Keratinocyte (primary cell): ENCODE results near the gene GARRE1.

Experiments used
- EZH2 ChIP-seq: IDR thresholded peaks from one replicate; pipeline ENCODE4 v1.6.1; 2012; ENCODE audit warnings: inconsistent platforms, mild to moderate bottlenecking, low read length, moderate library complexity
- TF ChIP-seq, protein P1 (sequence below), 3 experiments: IDR thresholded peaks in 1 of 3; conservative IDR thresholded peaks in 1 of 3; optimal IDR thresholded peaks in 1 of 3; 2 replicates in 2 of 3; 3 replicates in 1 of 3; pipeline versions ENCODE3 to v1.5.1; 2011; ENCODE audit warnings: low read length in 3 of 3, mild to moderate bottlenecking in 3 of 3, moderate library complexity in 2 of 3, control low read depth in 1 of 3, inconsistent platforms in 1 of 3; ENCODE audit not compliant: insufficient read depth in 2 of 3; ENCODE audit errors: extremely low read depth in 1 of 3

DNA sequence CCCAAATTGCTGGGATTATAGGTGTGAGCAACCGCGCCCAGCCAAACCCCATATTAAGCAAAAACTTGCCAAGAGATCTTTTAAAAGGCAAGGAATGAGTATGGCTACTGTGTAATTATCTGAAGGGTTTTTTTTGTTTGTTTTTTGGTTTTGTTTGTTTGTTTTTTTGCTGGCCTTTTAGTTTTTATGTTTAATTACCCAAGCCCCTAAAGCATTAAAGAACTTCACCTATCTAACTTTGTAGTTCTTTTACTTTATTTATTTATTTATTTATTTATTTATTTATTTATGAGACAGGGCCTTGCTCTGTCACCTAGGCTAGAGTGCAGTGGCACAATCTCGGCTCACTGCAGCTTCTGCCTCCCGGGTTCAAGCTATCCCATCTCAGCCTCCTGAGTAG is 40.3 kb upstream of the GARRE1 start:
- TF ChIP-seq, protein P1, sequence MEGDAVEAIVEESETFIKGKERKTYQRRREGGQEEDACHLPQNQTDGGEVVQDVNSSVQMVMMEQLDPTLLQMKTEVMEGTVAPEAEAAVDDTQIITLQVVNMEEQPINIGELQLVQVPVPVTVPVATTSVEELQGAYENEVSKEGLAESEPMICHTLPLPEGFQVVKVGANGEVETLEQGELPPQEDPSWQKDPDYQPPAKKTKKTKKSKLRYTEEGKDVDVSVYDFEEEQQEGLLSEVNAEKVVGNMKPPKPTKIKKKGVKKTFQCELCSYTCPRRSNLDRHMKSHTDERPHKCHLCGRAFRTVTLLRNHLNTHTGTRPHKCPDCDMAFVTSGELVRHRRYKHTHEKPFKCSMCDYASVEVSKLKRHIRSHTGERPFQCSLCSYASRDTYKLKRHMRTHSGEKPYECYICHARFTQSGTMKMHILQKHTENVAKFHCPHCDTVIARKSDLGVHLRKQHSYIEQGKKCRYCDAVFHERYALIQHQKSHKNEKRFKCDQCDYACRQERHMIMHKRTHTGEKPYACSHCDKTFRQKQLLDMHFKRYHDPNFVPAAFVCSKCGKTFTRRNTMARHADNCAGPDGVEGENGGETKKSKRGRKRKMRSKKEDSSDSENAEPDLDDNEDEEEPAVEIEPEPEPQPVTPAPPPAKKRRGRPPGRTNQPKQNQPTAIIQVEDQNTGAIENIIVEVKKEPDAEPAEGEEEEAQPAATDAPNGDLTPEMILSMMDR (optimal IDR thresholded peaks at IDR 0.05 in 1 of 3, IDR thresholded peaks at IDR 0.05 in 1 of 3, conservative IDR thresholded peaks at IDR 0.05 in 1 of 3; ENCODE audit: extremely low read depth in 1 of 3, insufficient read depth in 2 of 3, low read length in 3 of 3) = no peak
- TF ChIP-seq EZH2 = no peak
